Ishikawa (cell line): ENCODE results near the gene LRRC47.

Source experiments
- EGR1 ChIP-seq: IDR thresholded peaks from 2 replicates; pipeline ENCODE4 v1.6.1; 2012
- FOXM1 ChIP-seq: IDR thresholded peaks from 2 replicates; pipeline ENCODE4 v1.6.1; 2012; ENCODE audit warnings: low read depth, borderline replicate concordance
- MAX ChIP-seq: IDR thresholded peaks from 2 replicates; pipeline ENCODE4 v1.6.1; 2012
- RAD21 ChIP-seq: IDR thresholded peaks from 2 replicates; pipeline ENCODE4 v1.6.1; 2012; ENCODE audit warnings: low read depth
- TCF12 ChIP-seq: IDR thresholded peaks from 2 replicates; pipeline ENCODE4 v1.6.1; 2012; ENCODE audit warnings: low read depth
- TEAD4 ChIP-seq: IDR thresholded peaks from 2 replicates; pipeline ENCODE4 v1.6.1; 2012
- USF1 ChIP-seq: IDR thresholded peaks from 2 replicates; pipeline ENCODE4 v1.6.1; 2012

- no peak for TF ChIP-seq RAD21
- no peak for TF ChIP-seq TEAD4
- no peak for TF ChIP-seq FOXM1
- TF ChIP-seq USF1, result no peak
- no peak for TF ChIP-seq TCF12
- TF ChIP-seq MAX, result no peak
- no peak for TF ChIP-seq EGR1
These were observed 5.3 kb downstream of the LRRC47 start for GRCh38 chr1:3790952-3791351.
